GM10266 (cell line): ENCODE results near the gene RDH5.
A peak's percentile ranks its signal among the peaks of the same experiment; 100 is the strongest.

Experiments used
- DNase-seq: peaks from one replicate; pipeline ENCODE4 v3.0.0; 2012; ENCODE audit errors: extremely low spot score
- TF ChIP-seq, protein P1 (sequence below): IDR thresholded peaks from 2 replicates; pipeline ENCODE4 v1.5.1; 2012; ENCODE audit warnings: mild to moderate bottlenecking, low read depth; ENCODE audit not compliant: control insufficient read depth, insufficient read depth; ENCODE audit errors: missing control alignments

The RDH5 gene

DNA sequence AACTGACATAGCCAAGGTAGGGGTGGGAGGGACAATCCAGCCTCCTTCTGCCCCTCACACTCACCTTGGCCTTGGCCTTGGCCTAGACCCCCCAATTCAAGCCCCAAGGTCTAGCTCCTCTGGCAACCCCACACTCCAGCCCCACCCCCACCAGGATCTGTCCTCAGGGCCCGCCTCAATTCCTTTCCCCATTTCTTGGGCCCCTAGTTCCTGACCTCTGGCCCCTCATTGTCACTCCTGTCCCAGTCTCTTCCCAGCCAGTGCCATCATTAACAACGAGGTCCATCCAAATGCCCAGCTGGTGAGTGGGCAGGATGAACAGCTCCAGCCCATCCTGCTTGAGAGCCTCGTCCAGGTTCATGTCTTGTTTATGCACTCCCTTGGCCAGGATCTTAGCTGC lies 15.9 kb downstream of the RDH5 start:
- no peak for DNase-seq
- TF ChIP-seq, protein P1, sequence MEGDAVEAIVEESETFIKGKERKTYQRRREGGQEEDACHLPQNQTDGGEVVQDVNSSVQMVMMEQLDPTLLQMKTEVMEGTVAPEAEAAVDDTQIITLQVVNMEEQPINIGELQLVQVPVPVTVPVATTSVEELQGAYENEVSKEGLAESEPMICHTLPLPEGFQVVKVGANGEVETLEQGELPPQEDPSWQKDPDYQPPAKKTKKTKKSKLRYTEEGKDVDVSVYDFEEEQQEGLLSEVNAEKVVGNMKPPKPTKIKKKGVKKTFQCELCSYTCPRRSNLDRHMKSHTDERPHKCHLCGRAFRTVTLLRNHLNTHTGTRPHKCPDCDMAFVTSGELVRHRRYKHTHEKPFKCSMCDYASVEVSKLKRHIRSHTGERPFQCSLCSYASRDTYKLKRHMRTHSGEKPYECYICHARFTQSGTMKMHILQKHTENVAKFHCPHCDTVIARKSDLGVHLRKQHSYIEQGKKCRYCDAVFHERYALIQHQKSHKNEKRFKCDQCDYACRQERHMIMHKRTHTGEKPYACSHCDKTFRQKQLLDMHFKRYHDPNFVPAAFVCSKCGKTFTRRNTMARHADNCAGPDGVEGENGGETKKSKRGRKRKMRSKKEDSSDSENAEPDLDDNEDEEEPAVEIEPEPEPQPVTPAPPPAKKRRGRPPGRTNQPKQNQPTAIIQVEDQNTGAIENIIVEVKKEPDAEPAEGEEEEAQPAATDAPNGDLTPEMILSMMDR = no peak

DNA sequence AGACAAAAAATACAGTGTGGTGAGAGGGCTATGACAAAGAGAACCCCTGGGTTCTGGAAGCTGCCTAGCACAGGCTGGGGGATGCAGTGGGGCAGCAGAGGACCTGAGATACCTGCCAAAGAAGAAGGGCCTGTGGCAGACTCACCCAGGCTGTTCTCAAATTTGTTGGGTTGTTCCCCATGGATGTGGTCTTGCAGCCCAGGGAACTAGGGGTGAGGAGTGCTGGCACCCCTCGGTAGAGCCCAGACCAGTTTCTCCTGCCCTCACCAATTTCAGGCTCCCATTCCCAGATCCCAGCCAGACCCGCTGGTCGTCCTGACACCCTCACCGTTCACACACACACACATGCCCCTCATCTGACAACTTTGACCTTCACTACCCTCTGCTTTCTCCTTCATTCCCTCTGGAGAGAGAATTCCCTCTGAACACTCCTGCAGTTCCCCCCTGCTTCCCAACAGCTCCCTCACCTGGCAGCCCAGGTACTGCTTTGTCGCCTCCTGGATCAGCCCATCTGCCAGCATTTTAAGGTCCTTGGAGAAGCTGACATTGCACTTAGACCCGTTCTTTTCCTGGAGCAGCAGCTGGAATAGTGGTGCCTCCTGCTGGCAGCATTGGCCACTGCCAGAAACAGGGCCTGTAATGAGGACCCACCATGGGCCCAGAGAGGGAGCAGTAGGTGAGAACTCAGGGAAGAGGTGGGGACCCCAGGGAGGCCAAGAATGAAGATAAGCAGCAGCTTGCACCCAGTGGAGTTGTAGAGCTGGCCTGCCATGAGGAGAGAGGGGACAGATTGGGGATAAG lies 16.8 kb downstream of the RDH5 start:
- peak; percentile 63 for DNase-seq
- TF ChIP-seq, protein P1 = peak; percentile 91

DNA sequence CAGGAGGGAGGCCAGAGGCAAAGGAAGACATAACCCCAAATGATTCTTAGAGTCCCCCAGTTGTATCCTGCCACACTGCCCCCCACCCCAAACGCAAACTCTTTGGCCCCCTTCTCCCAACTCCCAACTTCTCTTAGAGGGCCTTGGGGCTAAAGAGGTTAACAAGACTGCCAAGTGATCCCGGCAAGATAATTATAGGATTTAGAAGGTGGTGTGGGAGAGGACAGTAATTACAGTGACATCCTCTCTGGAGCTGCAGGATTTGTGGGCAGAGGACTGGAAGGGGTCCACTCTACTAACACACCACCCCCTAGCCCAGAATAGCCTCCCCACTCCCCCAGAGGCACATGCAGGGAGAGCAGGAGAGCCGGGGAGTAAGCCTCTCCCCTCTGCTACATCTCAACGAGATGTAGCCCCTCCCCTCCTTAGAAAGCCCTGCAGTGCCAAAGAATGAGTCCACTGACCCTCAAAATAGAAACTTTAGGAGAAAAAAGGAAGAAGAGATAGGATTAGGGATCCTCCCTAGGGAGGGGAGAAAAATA lies 17.5 kb downstream of the RDH5 start:
- TF ChIP-seq, protein P1 = no peak
- no peak for DNase-seq

DNA sequence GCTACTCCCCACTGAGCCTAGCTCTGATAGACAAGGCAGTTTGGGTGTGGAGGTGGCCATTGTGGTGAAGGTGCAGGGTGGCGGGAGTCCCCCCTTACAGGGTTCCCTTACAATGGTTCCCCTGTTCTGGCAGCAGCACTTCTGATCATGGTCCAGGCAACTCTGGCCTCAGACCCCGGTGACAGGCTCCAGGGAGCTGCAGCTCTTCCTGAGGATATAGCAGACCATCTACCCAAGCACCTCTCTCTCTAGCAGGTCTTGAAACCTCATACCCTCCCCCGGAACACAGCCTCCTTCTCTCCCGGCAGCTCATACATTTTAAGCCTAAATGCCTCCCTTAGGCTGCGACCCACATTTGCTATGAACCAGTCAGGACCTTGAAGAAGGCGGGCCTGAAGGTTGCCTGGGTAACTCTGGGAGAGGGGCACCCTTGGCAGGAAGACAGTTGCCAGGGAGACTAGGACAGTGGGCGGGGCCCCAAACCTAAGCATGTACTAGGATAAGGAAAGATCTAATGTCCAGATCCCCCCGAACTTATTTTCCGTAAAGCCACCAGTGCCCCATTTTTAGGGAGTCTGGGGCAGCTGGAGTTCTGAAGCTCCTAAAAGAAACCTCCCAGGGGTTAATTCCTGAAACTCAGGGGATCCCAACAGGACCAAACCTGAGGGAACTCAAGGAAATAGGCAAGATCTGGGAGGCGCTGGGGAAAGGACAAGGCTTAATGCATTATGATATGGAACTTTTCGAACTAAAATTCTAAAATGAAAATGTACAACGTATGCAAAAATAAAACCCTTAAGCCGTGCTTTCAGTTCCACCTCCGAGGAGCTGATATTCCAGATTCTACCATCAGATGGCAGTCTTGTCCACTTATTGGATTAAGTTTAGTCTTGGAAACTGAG lies 18.2 kb downstream of the RDH5 start:
- TF ChIP-seq, protein P1 = peak; percentile 78
- peak; percentile 84 for DNase-seq

DNA sequence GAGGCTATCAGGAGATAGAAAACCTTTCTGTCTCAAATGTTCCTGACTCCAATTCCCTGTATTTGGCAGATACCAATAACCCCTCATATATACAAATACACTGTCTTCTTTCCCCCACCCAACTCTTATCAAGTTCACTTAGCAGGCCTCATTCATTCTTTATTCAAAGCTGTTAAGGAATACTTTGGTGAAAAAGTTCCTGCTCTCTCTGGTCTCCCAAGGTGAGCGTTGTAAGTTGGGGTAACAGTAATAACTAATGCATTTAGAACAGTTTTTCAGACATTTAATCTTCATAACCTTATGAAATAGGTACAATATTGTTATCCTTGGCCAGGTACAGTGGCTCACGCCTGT lies 18.8 kb downstream of the RDH5 start:
- DNase-seq = no peak
- TF ChIP-seq, protein P1 = no peak

DNA sequence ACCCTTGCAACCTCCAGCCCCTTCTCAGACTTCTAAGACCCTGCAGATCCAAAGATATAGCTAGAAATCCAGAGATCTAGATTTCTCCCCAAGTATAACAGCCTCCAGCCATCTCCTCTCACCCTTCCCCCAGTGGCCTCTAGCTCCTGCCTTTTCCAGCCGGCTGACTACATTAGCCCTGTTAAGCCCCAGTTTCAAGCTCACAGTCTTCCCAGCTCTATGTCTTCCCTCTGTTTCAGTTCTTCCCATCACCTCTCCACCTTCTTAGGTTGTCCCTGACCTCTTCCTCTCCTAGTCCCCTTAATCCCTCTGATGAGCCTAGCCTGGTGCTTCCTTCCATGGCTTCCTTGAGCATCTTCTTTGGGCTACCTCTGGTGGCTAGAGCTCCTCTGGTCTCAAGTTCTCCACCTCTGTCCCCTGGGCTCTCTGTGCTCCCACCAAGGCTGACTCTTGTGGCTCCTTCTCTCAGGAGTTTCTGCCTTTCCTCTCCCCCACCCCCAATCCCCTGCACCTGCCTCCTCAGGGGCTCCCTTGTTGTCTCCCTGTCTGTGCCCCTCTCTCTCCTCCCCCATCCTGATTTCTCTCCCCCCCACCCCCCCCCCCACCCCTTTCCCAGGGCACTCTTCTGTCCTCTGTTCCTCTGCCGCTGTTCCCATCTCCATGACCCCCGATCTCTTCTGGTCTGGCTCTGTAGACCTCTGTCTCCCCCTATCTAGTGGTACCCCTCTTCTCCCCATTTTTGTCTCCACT lies 21.9 kb downstream of the RDH5 start:
- no peak for DNase-seq
- TF ChIP-seq, protein P1 = no peak
